Astrocyte (in vitro differentiated cells and primary cell): Measurements from ENCODE around the gene DUSP1.

Experiments used
- CTCF ChIP-seq: IDR thresholded peaks from 2 replicates; pipeline ENCODE4 v1.5.1; 2011; ENCODE audit warnings: low read depth, mild to moderate bottlenecking, inconsistent platforms, low read length, moderate library complexity; ENCODE audit not compliant: insufficient read depth
- EZH2 ChIP-seq: IDR thresholded peaks from 2 replicates; pipeline ENCODE4 v1.6.1; 2012; ENCODE audit warnings: mild to moderate bottlenecking, low read length, inconsistent platforms; ENCODE audit not compliant: insufficient read depth

GRCh38 chr5:172743112-172743959 lies 27.7 kb downstream of the DUSP1 start:
- no peak for TF ChIP-seq EZH2
- no peak for TF ChIP-seq CTCF
